Common myeloid progenitor, CD34-positive (primary cell): ENCODE results near the gene NEXN.
A peak's percentile ranks its signal among the peaks of the same experiment; 100 is the strongest.
"Not testable (repeated sequence)": the region's sequence is repeated elsewhere in the genome, so short reads cannot be mapped to it uniquely, and the experiment has no call there.

Source experiments
- CTCF ChIA-PET: fragments of 350-600 bp; sonication (Branson Sonifier 250); formaldehyde crosslinking; loops from one replicate; lab custom pipeline; 2021; ENCODE audit warnings: antibody characterized with exemption; lab: Charles Lee
- POLR2A ChIA-PET: fragments of 350-600 bp; sonication (Branson Sonifier 250); formaldehyde crosslinking; loops from one replicate; lab custom pipeline; 2021; ENCODE audit warnings: antibody characterized with exemption; lab: Charles Lee
- DNase-seq, 3 donors: peaks; one replicate each; pipeline versions ENCODE4 v3.0.0 to v3.0.0-alpha.2; 2013
- H3K27ac ChIP-seq, 2 experiments: 1 replicate in 1 of 2; 2 replicates in 1 of 2; pipeline ENCODE4 v1.7.0; 2013; ENCODE audit warnings: inconsistent platforms in 2 of 2, low read length in 2 of 2, mild to moderate bottlenecking in 2 of 2, low read depth in 1 of 2, moderate library complexity in 1 of 2; ENCODE audit not compliant: severe bottlenecking in 2 of 2, insufficient read depth in 1 of 2, poor library complexity in 1 of 2
- H3K27me3 ChIP-seq, 5 experiments: replicated peaks in 2 of 5; 1 replicate in 3 of 5; 2 replicates in 2 of 5; pipeline versions ENCODE4 v1.6.1 to v1.7.0; 2013; ENCODE audit warnings: low read length in 4 of 5, mild to moderate bottlenecking in 2 of 5, moderate library complexity in 2 of 5, inconsistent platforms in 1 of 5; ENCODE audit not compliant: insufficient read depth in 5 of 5, control insufficient read depth in 4 of 5
- H3K36me3 ChIP-seq, 4 experiments: 1 replicate in 2 of 4; 2 replicates in 2 of 4; pipeline versions ENCODE4 v1.6.1 to v1.7.0; 2013; ENCODE audit warnings: low read length in 3 of 4, control low read depth in 1 of 4, mild to moderate bottlenecking in 1 of 4; ENCODE audit not compliant: control insufficient read depth in 4 of 4, insufficient read depth in 4 of 4
- H3K4me1 ChIP-seq, 4 experiments: 1 replicate in 3 of 4; 2 replicates in 1 of 4; pipeline versions ENCODE4 v1.6.1 to v1.7.1; 2013; ENCODE audit warnings: low read length in 3 of 4, mild to moderate bottlenecking in 3 of 4, control low read depth in 1 of 4, inconsistent platforms in 1 of 4, moderate library complexity in 1 of 4; ENCODE audit not compliant: control insufficient read depth in 4 of 4, insufficient read depth in 4 of 4; ENCODE audit errors: control extremely low read depth in 1 of 4
- H3K4me3 ChIP-seq, 7 experiments: 1 replicate in 4 of 7; 2 replicates in 3 of 7; pipeline versions ENCODE4 v1.5.1 to v1.7.0; 2013; ENCODE audit warnings: mild to moderate bottlenecking in 7 of 7, low read length in 6 of 7, moderate library complexity in 6 of 7, inconsistent platforms in 2 of 7, low read depth in 2 of 7, control low read depth in 1 of 7; ENCODE audit not compliant: insufficient read depth in 4 of 7, control insufficient read depth in 1 of 7; ENCODE audit errors: extremely low read depth in 1 of 7
- H3K9me3 ChIP-seq, 5 experiments: 1 replicate in 4 of 5; 2 replicates in 1 of 5; pipeline versions ENCODE4 v1.6.1 to v1.7.1; 2013; ENCODE audit warnings: low read length in 4 of 5, mild to moderate bottlenecking in 2 of 5, inconsistent platforms in 1 of 5, low read depth in 1 of 5, moderate library complexity in 1 of 5; ENCODE audit not compliant: control insufficient read depth in 4 of 5, insufficient read depth in 2 of 5; ENCODE audit errors: control extremely low read depth in 1 of 5
- WGBS: methylation state at CpG from one replicate; pipeline ENCODE4 v1.1.5; 2013; ENCODE audit not compliant: insufficient coverage; 5-methylcytosine and 5-hydroxymethylcytosine counted together

Gene NEXN

DNA sequence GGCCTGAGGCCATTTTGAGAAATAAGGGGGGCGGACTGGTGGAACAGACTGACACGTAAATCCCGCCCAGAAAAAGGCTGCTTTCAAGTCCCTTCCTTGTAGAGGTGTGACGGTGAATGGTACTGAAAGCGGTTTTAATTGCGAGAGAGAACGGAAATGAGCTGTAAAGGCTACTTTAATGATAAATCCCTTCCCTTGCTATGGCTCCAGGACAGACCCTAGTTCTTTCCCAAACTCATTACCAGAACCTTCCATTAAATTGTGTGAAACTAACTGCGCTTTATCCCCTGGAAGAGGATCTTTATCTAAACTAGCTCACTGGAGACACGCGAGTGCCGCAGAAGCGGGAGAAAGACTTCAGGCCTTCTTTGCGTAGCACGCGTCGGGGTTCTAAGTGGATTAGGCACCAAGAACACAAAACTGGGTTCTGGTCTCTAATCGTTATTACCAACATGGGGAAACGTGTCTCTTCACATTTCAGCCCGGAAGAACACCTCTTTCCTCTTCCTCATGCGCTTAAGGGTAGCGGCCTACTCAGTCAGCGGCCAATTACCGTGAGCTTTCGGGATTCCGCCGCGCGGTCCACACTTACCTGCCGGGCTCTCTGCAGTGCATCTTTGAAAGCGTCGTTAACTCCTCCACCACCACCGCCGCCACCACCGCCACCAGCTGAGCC lies 90.0 kb downstream of the NEXN start:
- Histone ChIP-seq H3K4me1 (peaks cover 8 to 46% (median 29%) of the 10 kb centered on the region in 4 experiments), H3K9me3 (no peaks in the 10 kb centered on the region), H3K36me3 (peaks cover 2 to 17% (median 6%) of the 10 kb centered on the region in 4 experiments), H3K4me3 (peak overlapping the region; percentile 68 to 100 (median 95)), H3K27ac (peak overlapping the region; percentile 99), H3K27me3 (no peaks in the 10 kb centered on the region)
- ChIA-PET POLR2A (interaction anchor here (0.6 to 3.0 kb wide), 4 partner anchors 10 to 649 kb away, joined by 3 to 54 read pairs (median 4); partner anchors contain the start of gene DNAJB4), CTCF (interaction anchor here (0.8 to 2.3 kb wide), 7 partner anchors 10 to 137 kb away, joined by 3 to 9 read pairs (median 4); partner anchors contain the start of gene DNAJB4)
- DNase-seq, result peak; percentile 95 to 97 (median 95)
- WGBS, result 0% methylated on average over 21 of the region's 34 CpGs

DNA sequence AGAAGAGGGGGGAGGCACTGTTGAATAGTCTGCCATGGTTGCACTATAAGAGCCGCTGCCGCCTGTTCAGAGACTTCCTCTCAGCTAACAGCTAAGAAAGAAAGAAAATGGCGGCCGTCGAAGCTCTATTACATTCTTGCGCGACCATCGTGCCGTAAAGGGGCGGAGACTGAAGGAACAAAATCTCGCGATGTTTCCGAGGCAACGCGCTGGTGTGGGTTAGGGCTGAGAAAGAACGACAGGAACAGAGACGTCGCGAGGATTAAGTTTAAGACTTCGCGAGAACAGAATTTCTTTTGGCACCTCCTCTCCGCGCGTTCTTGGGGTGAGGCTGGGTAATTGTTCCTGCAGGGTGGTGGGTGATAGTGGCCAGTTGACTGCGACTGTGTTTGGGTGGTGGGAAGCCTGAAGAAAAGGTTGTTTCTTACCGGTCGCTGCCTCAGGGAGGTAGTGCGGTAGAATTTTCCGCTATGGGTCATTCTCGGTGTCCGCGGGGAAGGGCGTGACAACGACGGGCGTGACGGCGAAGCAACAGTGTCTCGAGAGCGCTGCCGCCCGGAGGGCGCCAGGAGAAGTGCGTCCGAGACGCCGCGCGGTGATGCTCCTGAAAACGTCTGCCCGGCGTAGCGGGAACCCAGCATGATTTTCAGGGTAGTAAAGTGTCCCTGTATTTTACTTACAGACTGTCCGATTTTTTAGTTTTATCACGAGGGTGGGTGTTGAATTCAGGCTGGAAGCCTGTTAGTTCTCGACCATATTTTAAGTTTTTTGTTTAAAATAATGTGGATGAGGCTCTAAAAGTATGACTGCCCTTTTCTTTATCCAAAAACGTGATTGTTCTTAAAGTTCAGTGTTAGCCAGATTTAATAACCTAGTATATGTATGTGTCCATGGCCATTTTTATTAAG lies 90.8 kb downstream of the NEXN start, which contains the start of gene FUBP1:
Gene FUBP1, minus strand, starts transcription at position 104 of the 908 bp plus-strand sequence. Its CDS starts 68 bp downstream, at position 36.
- peaks cover 2 to 14% (median 6%) of the 10 kb centered on the region in 4 experiments for H3K36me3 ChIP-seq
- no peaks in the 10 kb centered on the region for H3K9me3 ChIP-seq
- H3K27me3 ChIP-seq, result no peaks in the 10 kb centered on the region
- peak within 1 kb of the TSS; percentile 68 to 100 (median 95) for H3K4me3 ChIP-seq
- peaks cover 8 to 46% (median 29%) of the 10 kb centered on the region in 4 experiments for H3K4me1 ChIP-seq
- DNase-seq, result peak; percentile 99 to 100 (median 100)
- CTCF ChIA-PET, result interaction anchor here (0.8 to 3.9 kb wide), 10 partner anchors 9 to 136 kb away, joined by 3 to 50 read pairs (median 7); partner anchors contain the start of gene DNAJB4
- WGBS, result 0% methylated on average over 52 of the region's 57 CpGs
- POLR2A ChIA-PET, result interaction anchor here (0.5 to 3.0 kb wide), 4 partner anchors 8 to 650 kb away, joined by 3 to 54 read pairs (median 4); partner anchors contain the start of gene DNAJB4
- peak within 1 kb of the TSS; percentile 99 for H3K27ac ChIP-seq

DNA sequence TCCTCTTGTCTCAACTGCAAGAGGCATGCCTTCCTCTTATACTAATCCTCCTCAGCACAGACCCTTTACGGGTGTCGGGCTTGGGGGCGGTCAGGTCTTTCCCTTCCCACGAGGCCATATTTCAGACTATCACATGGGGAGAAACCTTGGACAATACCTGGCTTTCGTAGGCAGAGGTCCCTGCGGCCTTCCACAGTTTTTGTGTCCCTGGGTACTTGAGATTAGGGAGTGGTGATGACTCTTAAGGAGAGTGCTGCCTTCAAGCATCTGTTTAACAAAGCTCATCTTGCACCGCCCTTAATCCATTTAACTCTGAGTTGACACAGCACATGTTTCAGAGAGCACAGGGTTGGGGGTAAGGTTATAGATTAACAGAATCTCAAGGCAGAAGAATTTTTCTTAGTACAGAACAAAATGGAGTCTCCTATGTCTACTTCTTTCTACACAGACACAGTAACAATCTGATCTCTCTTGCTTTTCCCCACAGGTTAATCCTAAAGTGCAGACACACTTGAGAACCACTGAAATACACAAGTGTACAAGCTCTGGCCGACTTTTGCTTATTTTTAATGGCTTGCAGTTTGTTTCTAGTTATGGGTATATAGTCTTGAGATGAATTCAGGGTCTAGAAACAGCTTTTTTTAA lies 95.0 kb downstream of the NEXN start:
- DNase-seq, H3K27ac ChIP-seq, POLR2A ChIA-PET, H3K4me3 ChIP-seq, H3K9me3 ChIP-seq, H3K36me3 ChIP-seq, H3K27me3 ChIP-seq: not testable (repeated sequence)
- WGBS, result 100% methylated on average over 5 of the region's 8 CpGs
- CTCF ChIA-PET, result interaction anchor here (1.4 to 3.9 kb wide), 4 partner anchors 7 to 131 kb away, joined by 3 to 50 read pairs (median 10); partner anchors contain the start of gene DNAJB4
- H3K4me1 ChIP-seq, result peaks cover 4 to 12% (median 8%) of the 10 kb centered on the region in 4 experiments

DNA sequence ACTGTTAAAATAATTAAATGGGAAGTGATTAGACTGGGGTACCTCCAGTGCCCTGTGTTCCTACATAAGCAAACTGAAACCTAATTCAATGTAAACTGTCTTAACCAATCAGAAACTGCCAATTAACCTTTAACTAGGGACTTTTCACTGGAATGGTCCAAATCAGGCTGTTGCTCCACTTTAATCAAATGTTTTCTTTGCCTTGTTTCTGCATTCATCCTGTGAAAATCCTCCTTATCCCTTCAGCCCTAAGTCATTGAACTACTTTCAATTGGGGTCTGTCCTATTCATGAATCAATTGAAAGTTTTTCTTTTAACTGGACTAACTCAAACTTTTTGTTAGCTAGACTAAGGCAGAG lies 95.6 kb downstream of the NEXN start:
- CTCF ChIA-PET, result interaction anchor here (1.2 to 1.4 kb wide), 2 partner anchors 16 to 130 kb away, joined by 3 read pairs; no protein-coding TSS in a partner anchor
- peaks cover 4 to 9% (median 8%) of the 10 kb centered on the region in 4 experiments for H3K4me1 ChIP-seq
- no peak overlapping the region for H3K27ac ChIP-seq

DNA sequence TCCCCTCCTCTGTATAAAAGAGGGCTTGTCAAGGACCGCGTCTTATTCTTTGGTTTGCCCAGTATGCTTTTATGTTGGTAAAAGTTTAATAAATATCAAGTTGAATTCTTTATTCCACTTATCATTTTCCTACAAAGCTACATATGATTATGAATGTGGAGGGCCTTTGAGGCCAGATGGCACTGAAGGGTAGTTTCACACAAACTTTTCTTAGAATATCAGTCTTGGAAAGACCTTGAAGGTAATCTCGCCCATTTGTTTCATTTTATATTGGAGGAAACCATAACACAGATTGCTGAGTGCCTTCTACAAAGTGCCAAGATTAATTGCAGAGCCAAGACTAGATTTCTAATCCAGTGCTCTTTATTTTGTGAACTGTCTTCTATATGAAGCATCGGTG lies 96.2 kb downstream of the NEXN start:
- no peak overlapping the region for H3K27ac ChIP-seq
- no peaks in the 10 kb centered on the region for H3K9me3 ChIP-seq
- H3K4me3 ChIP-seq, result no peak overlapping the region
- peaks cover 0 to 4% (median 0%) of the 10 kb centered on the region in 4 experiments for H3K36me3 ChIP-seq
- 100% methylated on average over 1 of the region's 4 CpGs for WGBS
- ChIA-PET CTCF (interaction anchor here (1.2 to 1.4 kb wide), 2 partner anchors 15 to 130 kb away, joined by 3 read pairs; no protein-coding TSS in a partner anchor), POLR2A (no interaction called here)
- DNase-seq, result no peak
- H3K27me3 ChIP-seq, result no peaks in the 10 kb centered on the region
- peaks cover 4 to 9% (median 8%) of the 10 kb centered on the region in 4 experiments for H3K4me1 ChIP-seq

More for the DNA sequence above, 95.6 kb downstream of the NEXN start:
- Histone ChIP-seq H3K27me3 (no peaks in the 10 kb centered on the region), H3K9me3 (no peaks in the 10 kb centered on the region), H3K4me3 (no peak overlapping the region), H3K36me3 (peaks cover 0 to 4% (median 0%) of the 10 kb centered on the region in 4 experiments)
- no peak for DNase-seq
- POLR2A ChIA-PET, result no interaction called here

DNA sequence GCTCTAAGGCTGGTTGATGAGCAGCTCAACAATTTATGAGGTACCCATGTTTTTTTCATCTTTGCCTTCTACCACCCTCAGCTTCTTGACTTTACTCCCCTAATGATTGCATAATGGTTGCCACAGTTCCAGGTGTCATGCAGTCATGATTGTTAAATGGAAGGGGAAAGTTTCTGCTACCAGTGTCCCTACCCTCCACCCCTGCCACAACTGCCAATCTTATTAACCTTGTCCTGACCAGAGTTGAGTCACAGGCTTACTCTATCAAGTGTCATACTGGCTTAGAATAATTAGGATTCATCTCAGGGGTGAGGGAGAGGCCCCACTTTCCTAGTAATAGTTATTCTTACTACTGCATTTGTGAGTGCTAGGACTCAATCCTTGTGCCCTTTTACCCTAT lies 98.4 kb downstream of the NEXN start:
- H3K27me3 ChIP-seq, result no peaks in the 10 kb centered on the region
- H3K36me3 ChIP-seq, result peaks cover 0 to 6% (median 0%) of the 10 kb centered on the region in 4 experiments
- no peaks in the 10 kb centered on the region for H3K9me3 ChIP-seq
- H3K27ac ChIP-seq, result no peak overlapping the region
- H3K4me1 ChIP-seq, result peaks cover 0 to 2% (median 0%) of the 10 kb centered on the region in 4 experiments
- ChIA-PET POLR2A (no interaction called here), CTCF (interaction anchor here (1.3 kb wide), 1 partner anchor 127 kb away, joined by 3 read pairs; no protein-coding TSS in a partner anchor)
- H3K4me3 ChIP-seq, result no peak overlapping the region
- no peak for DNase-seq
